MM.1S (cell line): Measurements from ENCODE around the gene RNGTT.

ENCODE experiments used
- CTCF ChIP-seq: fragments of 300-600 bp; sonication (generic); IDR thresholded peaks from 2 replicates; pipeline ENCODE4 v1.5.1; 2016; ENCODE audit warnings: antibody characterized with exemption, low read length, mixed read lengths
- EZH2 ChIP-seq: fragments of 300-600 bp; sonication (generic); optimal IDR thresholded peaks from 2 replicates; pipeline ENCODE3; 2017; ENCODE audit warnings: low read depth, mild to moderate bottlenecking, antibody characterized with exemption, low read length, mixed read lengths

GRCh38 chr6:88814909-88815308 lies 148.5 kb downstream of the RNGTT start:
- TF ChIP-seq CTCF (no peak), EZH2 (no peak)
